ENCODE results near the gene DCTD. TPM values are rescaled to one million over a fixed set of nuclear protein-coding genes. Genes with fewer than 3 reads are reported as not detected.

Gene DCTD
- total and polyA plus RNA-seq, 10 of the 15 experiments (the other 5 are each of a cell fraction or from before 2014, with no cell fraction given): 37.8 to 137 (median 92.1) TPM

DNA sequence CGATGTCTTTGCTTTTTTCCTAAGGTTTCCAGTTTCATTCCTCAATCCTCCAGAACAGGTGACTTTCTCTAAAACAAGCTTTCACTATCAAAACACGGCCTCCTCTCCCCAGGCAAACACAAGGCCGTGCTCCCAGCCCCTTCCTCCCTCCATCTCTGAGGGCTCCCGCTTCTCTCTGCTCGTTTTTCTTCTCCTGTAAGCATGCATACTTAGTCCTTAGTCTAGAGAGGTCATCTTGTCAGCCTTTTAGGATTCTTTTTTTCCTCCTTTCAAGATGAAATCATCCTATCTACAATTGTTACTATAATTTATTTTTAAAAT, 18.7 kb downstream of the DCTD start:
- WGBS (ENCODE audit: insufficient coverage, insufficient replicate concordance, low lambda C conversion rate, missing lambda C conversion rate): 98% methylated on average over 5 of the region's 5 CpGs
- FAIRE-seq: no peak
- TF ChIP-seq FOS (IDR thresholded peaks at IDR 0.05; ENCODE audit: borderline replicate concordance, extremely low read depth, insufficient read length) (no peak), TARDBP (IDR thresholded peaks at IDR 0.05; ENCODE audit: borderline replicate concordance) (no peak), POLR2AphosphoS5 (IDR thresholded peaks at IDR 0.05; ENCODE audit: low read length) (no peak), CHD4 (IDR thresholded peaks at IDR 0.05) (no peak), EP300 (IDR thresholded peaks at IDR 0.05; ENCODE audit: borderline replicate concordance in 1 of 2, control insufficient read depth in 1 of 2, low read depth in 2 of 2, low read length in 2 of 2) (no peak), NR2C2 (IDR thresholded peaks at IDR 0.05; ENCODE audit: borderline replicate concordance, control insufficient read depth, insufficient read length, low read depth) (no peak), HDGF (IDR thresholded peaks at IDR 0.05) (no peak)

More for the DNA sequence above, 18.7 kb downstream of the DCTD start:
- POLR2A ChIA-PET: no interaction called here
- Histone ChIP-seq H3K9ac (ENCODE audit: control insufficient read depth, insufficient read depth, low read length) (no peak overlapping the region), H4K20me1 (ENCODE audit: control insufficient read depth, insufficient read depth) (no peaks in the 10 kb centered on the region), H2AFZ (ENCODE audit: control insufficient read depth, low read depth, low read length) (no peak overlapping the region), H3K27ac (ENCODE audit: control insufficient read depth, insufficient read depth) (no peak overlapping the region), H3K36me3 (ENCODE audit: control insufficient read depth in 2 of 2, insufficient read depth in 2 of 2, low read length in 1 of 2) (peaks cover 25 to 28% of the 10 kb centered on the region in 2 experiments), H3K4me1 (ENCODE audit: control insufficient read depth, insufficient read depth, low read length) (no peaks in the 10 kb centered on the region), H3K27me3 (replicated peaks in 1 of 2; ENCODE audit: control insufficient read depth in 2 of 2, insufficient read depth in 2 of 2, low read length in 1 of 2) (no peaks in the 10 kb centered on the region), H3K9me3 (replicated peaks; ENCODE audit: control insufficient read depth, insufficient read depth, low read length) (no peaks in the 10 kb centered on the region), H3K79me2 (ENCODE audit: control insufficient read depth, insufficient read depth, low read length) (no peaks in the 10 kb centered on the region), H3K4me2 (ENCODE audit: control insufficient read depth, insufficient read depth) (no peak overlapping the region), H3K4me3 (no peak overlapping the region)
- intact Hi-C loops (cut with micrococcal nuclease; ENCODE audit: unreplicated experiment) (no loop called here), in situ Hi-C loops (cut with MboI) (no loop called here)
- DNase-seq (ENCODE audit: low read depth, low spot score) (no peak), ATAC-seq (no peak)
- no TSS peak for BruUV-seq (replicated peaks)
- RAD21 ChIA-PET (ENCODE audit: unreplicated experiment): interaction anchor here (1.2 kb wide), 1 partner anchor 27 kb away, joined by 4 read pairs; no protein-coding TSS in a partner anchor
- SMC1A ChIA-PET (ENCODE audit: uncharacterized antibody, unreplicated experiment): no interaction called here
- CTCF ChIA-PET: interaction anchor here (5.4 kb wide), 1 partner anchor 27 kb away, joined by 26 read pairs; no protein-coding TSS in a partner anchor
